CD4-positive, alpha-beta T cell treated with Interleukin-17A for 4 hours (primary cell): ENCODE results near the gene CANT1.
"Not testable (repeated sequence)": the region's sequence is repeated elsewhere in the genome, so short reads cannot be mapped to it uniquely, and the experiment has no call there.

Experiments
- DNase-seq: peaks from one replicate; pipeline ENCODE4 v3.0.0-alpha.2; 2020; ENCODE audit warnings: mixed read lengths

CANT1 gene

GRCh38 chr17:78974635-78975591, 34.7 kb downstream of the CANT1 start:
- no peak for DNase-seq

DNA sequence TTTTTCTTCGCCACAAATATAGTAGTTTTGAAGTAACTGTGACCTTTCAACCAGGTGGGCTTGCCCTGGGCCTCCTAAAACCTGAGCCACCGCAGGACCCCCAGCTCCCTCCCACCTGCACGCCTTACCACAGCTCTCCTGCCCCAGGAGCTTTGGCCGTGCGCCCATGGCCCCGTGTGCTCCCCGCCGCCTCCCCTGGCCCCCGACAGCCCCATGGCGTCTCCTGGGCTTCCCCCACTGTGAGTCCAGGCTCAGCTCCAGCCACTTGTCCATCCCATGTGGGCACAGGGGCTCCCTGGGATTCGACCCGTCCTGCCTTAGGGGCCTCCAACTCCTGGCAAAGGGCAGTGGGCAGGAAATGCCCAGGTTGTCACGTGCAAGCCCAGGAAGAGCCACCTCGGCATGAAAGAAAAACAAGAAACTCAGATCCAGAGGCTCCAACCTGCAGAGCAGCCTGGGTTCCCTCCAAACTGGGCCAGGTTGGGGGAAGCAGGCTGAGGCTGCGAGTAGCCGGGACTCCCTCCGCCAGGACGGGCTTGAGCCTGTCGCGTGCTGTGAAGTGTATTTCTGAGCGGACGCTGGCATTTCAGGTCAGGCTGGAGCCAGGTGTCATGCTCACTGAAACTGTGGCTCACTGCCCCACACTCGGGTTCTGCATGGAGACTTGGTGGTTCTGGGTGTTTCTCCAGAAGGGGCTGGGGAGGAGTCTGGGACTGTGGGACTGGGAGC, 35.6 kb downstream of the CANT1 start:
- no peak for DNase-seq

GRCh38 chr17:78973196-78973595, 36.4 kb downstream of the CANT1 start:
- no peak for DNase-seq

DNA sequence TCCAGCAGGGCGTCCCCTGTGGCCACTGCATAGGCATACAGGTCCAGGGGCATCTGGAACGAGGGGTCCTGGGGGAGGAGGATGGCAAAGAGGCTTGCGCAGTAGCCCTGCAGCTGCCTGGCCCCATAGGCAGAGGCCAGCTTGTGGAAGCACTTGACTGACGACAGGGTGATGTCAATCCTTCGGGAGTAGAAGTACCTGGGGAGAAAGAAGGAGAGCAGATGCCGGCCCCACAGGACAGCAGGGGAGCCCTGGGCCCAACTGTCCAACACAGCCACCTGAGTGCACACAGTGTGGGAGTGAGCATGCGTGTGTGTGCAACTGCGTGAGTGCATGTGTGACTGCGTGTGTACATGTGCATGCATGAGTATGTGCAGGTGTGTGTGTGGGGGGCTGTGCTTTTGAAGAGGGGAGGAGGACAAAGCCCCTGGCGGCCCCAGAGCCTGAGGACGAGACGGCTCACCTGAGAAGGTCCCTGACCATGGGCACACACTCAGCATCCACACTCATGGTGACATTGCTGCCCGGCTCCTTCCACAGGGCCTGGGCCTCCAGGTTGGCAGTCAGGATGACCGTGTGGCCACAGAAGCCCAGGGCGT, 37.0 kb downstream of the CANT1 start:
- DNase-seq: no peak

DNA sequence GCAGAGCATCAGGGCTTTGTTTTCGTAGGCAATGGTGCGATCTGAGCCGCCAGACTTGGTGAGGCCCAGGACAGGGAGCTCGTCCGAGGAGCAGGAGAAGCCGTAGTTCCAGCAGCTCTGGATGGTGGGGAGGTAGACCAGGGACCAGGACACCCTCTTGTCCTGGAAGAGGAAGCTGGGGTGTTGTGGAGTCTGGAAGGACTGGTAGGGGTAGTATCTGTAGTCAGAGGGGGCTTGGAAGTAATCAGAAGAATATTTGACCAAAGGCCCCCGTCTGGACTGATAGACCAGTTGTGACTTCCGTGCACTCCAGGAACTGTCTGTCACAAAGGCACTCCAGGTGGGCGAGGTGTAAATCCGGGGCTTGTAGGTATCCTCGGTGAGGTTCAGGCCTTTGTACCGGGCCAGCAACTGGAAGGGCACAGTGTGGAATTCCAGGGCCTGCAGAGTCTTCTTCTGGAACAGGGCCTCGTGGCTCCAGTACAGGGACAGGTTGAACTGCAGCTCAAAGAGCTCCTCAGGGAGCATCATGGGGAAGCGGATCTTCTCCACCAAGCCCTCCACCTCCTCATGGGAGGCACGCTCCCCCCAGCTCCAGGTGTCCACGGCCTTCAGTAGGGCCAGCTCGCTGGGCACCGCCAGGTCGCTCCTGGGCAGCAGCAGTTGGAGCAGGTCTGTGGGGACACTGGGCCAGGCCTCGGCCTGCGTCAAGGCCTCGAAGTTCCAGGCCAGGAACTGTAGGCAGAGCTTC, 37.6 kb downstream of the CANT1 start:
- DNase-seq: no peak

DNA sequence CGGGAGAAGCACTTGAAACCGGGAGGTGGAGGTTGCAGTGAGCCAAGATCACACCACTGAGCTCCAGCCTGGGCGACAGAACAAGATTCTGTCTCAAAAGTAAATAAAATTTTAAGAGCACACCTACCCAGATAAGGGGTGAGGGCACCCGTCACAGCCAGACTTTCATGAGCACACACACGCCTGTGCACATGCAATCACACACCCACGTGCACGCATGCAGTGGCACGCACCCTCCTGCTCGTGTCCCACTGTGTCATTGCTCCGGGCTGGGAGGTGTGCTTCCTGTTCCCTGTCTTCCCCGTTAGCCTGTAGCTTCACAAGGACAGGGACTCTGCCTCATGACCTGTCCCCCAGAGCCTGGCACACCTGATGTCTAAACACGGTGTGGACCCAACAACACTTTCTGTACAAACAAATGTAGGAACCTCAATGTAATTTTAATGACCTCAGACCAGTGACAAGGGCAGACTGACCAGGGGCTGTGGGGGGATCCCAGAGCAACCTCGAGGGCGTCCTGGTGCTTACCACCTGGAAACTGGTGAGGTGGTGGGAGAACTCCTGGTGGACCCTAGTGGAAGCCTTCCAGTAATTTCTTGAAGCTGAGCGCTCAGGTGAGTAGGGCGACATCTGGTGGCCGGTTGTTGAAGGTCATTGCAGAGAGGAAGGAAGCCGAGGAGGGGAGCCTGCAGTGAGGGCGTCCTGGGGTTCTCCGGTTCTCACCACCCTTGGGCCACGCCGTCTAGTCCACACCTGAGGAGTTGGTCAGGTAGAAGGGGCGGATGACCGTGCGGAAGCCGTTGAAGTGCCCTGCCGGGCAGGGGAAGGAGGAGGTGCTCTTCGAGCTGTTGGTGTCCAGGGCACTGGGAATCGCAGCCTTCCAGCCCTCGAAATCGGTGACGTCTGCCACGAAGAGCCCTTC, 38.5 kb downstream of the CANT1 start:
- DNase-seq: peak; percentile 86

DNA sequence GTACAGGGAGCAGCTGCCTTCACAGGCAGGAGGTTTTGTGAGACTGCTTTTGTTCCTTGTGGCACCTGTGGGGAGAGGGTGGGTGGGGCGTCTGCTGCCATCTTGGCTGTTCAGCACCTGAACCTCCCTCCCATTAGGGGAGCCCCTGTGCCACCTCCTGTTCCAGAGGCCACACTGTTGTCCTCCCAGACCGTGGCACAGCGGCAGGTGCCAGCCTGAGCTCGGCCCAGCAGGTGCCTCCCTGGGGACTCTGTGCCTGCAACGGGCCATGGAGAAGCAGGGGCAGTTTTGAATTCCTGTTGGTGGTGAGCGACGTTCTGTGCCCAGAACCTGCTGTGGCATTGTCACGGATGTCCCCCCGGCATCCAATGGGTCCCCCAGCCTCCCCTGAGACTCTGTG, 39.7 kb downstream of the CANT1 start:
- DNase-seq: no peak

DNA sequence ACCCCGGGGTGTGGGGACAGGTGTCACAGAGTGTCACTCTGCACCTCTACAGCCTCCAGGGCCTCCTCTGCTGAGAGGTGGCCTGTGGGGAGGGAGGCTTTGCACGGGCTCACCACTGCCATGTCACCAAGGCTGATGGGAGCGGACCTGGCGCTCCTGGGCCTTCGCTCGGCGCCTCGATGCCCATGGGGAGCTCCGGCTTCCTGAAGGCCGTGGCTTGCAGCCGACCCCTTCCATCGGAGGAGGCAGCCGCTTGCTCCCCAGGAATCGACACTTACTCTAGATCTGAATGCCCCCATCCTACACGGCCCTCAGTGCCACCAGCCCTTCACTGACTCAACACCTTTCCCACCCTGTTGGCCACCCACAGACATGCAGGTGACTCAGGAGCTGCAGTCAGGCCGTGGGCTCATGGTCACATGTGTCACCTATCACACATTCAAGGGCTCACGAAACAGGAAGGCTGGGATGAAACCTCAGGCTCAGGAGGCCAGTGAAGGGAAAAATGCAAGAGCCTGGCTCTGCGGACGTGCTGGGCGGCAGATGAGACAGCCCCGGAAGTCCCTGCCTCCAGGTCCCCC, 41.7 kb downstream of the CANT1 start:
- no peak for DNase-seq

GRCh38 chr17:78966910-78967600, 42.5 kb downstream of the CANT1 start:
- DNase-seq: no peak

DNA sequence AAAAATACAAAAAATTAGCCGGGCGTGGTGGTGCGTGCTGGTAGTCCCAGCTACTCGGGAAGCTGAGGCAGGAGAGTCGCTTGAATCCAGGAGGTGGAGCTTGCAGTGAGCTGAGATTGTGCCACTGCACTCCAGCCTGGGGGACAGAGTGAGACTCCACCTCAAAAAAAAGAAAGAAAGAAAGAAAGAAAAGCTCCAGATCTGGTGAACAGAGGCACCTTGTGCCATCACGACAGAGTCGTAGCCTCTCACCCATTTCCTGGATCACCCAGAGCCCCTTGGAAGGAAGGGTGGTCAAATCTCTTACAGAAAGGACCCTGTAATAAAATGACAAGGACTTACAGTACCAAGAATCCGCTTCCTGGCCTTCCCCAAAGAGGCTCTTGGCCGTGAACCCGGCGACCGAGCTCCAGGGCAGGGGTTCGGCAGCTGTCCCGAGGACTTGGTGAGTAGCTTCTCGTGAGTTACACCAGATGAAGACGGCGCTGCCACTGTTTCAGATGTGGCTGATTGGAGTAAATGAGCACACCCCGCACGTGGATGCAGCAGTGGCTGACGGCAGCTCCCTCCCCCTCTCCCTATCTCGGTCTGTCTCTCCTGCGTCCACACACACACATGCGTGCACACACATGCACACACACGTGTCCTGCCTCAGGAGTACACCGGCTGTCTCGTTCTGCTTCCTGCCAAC, 43.3 kb downstream of the CANT1 start:
- no peak for DNase-seq

- no peak for DNase-seq
These were observed 44.1 kb downstream of the CANT1 start for GRCh38 chr17:78965491-78965924.

GRCh38 chr17:78963378-78963777, 46.2 kb downstream of the CANT1 start:
- DNase-seq: no peak

DNA sequence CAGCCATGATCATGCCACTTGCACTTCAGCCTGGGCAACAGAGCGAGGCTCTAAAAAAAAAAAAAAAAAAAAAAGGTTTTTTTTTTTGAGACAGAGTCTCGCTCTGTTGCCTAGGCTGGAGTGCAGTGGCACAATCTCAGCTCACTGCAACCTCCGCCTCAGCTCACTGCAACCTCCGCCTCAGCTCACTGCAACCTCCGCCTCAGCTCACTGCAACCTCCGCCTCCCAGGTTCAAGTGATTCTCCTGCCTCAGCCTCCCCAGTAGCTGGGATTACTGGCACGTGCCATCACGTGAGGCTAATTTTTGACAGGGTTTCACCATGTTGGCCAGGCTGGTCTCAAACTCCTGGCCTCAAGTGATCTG, 46.6 kb downstream of the CANT1 start:
- DNase-seq: not testable (repeated sequence)

DNA sequence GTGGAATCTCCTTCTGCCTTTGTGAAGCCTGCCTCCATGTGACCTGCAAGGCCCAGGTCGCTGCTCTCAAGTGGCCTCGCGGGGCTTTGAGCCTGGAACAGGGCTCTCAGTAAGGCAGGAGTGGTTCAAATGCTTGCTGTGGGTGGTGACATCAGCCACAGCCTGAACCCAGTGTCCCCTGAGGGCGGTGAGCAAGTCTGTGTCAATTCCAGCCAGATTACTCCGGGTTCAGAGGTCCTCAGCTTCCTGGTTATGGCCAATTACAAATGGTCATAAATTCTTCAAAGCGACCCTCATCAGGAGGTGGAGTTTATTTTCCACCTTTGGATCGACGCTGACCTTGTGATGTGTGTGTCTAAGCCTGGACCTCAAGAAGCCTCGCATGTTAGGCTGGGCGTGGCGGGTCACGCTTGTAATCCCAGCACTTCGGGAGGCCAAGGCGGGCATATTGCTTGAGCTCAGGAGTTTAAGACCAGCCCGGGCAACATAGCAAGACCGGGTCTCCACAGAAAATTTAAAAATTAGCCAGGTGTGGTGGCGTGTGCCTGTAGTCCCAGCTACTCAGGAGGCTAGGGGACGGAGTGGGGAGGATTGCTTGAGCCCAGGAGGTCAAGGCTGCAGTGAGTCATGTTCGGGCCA, 47.1 kb downstream of the CANT1 start:
- DNase-seq: no peak

DNA sequence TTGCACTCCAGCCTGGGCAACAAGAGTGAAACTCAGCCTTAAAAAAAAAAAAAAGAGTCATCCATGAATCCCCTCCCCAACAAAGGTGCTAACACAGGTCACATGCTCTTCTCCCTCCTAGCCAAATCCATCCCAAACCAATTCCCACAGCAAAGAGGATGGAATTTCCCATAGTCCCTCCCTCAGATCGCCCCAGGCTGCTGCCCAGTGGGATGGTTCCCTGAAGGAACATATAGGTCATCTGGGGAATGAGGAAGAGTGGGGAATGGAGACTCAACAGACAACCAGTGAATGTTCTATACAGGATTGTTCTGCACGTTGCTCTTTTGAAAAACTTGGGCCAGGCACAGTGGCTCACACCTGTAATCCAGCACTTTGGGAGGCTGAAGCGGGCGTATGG, 48.0 kb downstream of the CANT1 start:
- DNase-seq: no peak

DNA sequence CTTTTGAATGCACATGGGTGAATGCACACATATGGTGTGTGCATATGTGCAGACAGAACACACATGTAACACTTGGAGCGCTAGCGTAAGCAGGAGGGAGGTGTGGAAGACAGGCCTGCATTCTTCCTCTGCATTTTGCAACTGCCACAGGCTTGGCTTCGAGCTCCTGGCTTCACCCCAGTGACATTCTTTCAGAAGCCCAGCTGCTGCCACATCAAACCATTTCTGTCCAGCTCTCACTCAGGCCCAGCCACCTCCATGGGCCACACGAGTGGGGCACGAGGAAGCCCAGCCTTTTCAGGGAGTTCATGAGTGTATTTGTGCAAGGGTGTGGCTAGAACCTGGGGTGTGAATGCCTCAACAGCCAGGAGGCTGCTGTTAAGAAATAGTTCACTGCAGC, 48.6 kb downstream of the CANT1 start:
- DNase-seq: no peak

GRCh38 chr17:78959803-78960202, 49.8 kb downstream of the CANT1 start:
- no peak for DNase-seq

DNA sequence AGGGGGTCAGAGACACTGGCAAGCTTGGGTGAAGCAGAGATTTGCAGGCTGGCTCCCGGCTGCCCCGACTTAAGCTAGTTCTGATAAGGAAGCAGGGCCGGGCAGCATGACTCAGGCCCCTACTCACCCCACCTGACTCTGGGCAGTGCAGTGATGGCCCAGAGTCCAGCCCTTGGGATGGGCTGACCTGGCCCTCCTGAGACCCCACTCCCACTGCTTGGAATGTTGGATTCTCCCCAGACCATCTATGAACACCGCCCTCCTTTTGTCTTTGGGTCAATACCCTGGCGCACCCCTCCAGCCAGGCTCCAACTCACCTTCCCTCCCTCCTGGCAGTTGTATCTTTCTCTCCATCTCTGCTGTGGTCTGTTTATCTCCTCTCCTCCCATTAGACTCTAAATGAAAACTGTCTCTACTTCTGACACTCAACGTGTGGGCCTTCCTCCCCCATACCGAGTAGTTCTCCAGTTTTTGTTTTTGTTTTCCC, 50.9 kb downstream of the CANT1 start:
- no peak for DNase-seq

GRCh38 chr17:78957128-78957527, 52.4 kb downstream of the CANT1 start:
- no peak for DNase-seq
